Uterus (tissue), 2 donors: ENCODE measurements around the gene JAM3.

ENCODE experiments used
- CTCF ChIP-seq, 4 experiments: fragments of 200-600 bp in 2 of 4; fragments of 450-650 bp in 2 of 4; sonication (generic) in 2 of 4; IDR thresholded peaks; one replicate each; pipeline ENCODE4 v1.5.1; 2016 to 2019; ENCODE audit warnings: antibody characterized with exemption in 4 of 4, mild to moderate bottlenecking in 2 of 4, moderate library complexity in 1 of 4
- POLR2A ChIP-seq, 2 donors: fragments of 450-650 bp; IDR thresholded peaks; one replicate each; pipeline ENCODE4 v1.6.1; 2016; ENCODE audit warnings: antibody characterized with exemption in 2 of 2, mild to moderate bottlenecking in 1 of 2, moderate library complexity in 1 of 2

GRCh38 chr11:134199531-134199930, 130.7 kb downstream of the JAM3 start:
- TF ChIP-seq CTCF (IDR thresholded peaks at IDR 0.05) (no peak), POLR2A (IDR thresholded peaks at IDR 0.05) (no peak)
